ENCODE data around the gene BSPRY.
A peak's percentile ranks its signal among the peaks of the same experiment; 100 is the strongest.

BSPRY gene

DNA sequence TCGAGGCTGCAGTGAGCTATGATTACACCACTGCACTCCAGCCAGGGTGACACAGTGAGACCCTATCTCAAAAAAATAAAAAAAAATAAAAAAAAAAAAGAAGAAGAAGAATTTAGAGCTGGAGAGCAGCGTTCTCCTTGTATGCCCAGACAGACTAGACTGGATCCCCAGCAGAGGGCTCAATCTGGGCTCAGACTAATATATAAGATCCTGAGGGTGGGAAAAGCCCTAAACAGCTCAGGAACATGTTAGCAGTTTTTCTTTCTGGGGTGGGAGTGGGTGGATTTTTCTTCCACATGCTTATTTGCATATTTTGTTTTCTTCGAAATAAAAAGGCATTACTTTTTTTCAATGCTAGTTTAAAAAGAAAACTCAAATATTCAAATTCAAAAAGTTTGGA, 904 bp upstream of the BSPRY start:
- no peak overlapping the region for H3K4me3 ChIP-seq
- intact Hi-C loops (cut with DNase I; ENCODE audit: low total_unique reads): no loop called here
- no peaks in the 10 kb centered on the region for H3K36me3 ChIP-seq
- H3K9me3 ChIP-seq: no peaks in the 10 kb centered on the region
- peaks cover 0 to 27% (median 16%) of the 10 kb centered on the region in 4 donors for H3K4me1 ChIP-seq
- TF ChIP-seq, protein P1, sequence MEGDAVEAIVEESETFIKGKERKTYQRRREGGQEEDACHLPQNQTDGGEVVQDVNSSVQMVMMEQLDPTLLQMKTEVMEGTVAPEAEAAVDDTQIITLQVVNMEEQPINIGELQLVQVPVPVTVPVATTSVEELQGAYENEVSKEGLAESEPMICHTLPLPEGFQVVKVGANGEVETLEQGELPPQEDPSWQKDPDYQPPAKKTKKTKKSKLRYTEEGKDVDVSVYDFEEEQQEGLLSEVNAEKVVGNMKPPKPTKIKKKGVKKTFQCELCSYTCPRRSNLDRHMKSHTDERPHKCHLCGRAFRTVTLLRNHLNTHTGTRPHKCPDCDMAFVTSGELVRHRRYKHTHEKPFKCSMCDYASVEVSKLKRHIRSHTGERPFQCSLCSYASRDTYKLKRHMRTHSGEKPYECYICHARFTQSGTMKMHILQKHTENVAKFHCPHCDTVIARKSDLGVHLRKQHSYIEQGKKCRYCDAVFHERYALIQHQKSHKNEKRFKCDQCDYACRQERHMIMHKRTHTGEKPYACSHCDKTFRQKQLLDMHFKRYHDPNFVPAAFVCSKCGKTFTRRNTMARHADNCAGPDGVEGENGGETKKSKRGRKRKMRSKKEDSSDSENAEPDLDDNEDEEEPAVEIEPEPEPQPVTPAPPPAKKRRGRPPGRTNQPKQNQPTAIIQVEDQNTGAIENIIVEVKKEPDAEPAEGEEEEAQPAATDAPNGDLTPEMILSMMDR (IDR thresholded peaks at IDR 0.05): no peak
- DNase-seq: no peak
- no peaks in the 10 kb centered on the region for H3K27me3 ChIP-seq
- H3K27ac ChIP-seq: no peak overlapping the region

DNA sequence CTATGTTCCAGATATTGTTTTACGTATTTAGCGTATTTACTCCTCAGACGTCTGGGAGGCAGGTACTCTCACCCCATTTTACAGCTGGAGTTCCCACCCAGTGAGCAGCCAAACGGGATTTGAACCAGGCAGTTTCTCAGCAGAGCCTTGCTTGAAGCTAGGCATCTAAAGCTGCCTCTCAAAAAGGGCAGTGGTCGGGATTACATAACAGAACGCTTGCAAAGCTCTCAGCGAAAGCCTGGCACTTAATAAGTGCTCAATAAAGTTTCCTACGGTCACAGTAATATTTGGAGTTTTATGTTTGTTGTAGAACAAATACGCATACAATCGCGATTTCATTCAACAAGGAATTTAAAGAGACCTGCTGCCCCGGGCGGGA, 286 bp upstream of the BSPRY start:
- Histone ChIP-seq H3K36me3 (no peaks in the 10 kb centered on the region), H3K27ac (no peak overlapping the region), H3K9me3 (no peaks in the 10 kb centered on the region), H3K4me3 (peak overlapping the region; percentile 47 to 60), H3K27me3 (no peaks in the 10 kb centered on the region), H3K4me1 (peaks cover 0 to 21% (median 12%) of the 10 kb centered on the region in 4 donors)
- DNase-seq: no peak
- intact Hi-C loops (cut with DNase I; ENCODE audit: low total_unique reads): no loop called here
- TF ChIP-seq, protein P1 (IDR thresholded peaks at IDR 0.05): no peak

DNA sequence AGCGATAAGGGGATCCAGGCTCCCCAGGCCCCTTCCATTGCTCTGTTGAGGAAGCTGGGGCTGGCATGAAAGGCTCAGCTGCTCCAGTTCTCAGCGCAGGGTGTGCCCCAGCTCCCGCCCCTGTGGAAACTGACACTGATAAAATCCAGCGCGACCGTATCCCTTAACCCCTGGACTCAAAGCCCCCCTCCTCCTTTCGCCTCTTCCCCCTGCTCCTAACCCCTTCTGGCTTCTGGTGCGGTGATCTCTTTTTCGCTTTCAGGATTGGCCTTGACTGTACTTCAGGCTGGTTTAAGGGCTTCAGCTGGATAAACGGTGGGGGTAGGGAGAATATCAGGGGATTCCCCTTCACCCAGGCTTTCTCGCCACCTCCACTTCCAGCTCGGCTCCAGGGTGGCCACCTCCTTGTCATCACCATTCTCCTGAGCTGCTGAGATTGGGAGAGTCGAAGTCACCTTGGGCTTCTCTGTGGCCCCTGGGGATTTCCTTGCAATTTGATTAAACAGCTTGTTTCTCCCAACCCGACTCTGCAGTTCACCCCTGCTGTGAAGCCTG, 843 bp downstream of the BSPRY start:
- intact Hi-C loops (cut with DNase I; ENCODE audit: low total_unique reads): loop anchor here (5.0 kb wide), 1 partner anchor 238 kb away; no protein-coding TSS in a partner anchor

DNA sequence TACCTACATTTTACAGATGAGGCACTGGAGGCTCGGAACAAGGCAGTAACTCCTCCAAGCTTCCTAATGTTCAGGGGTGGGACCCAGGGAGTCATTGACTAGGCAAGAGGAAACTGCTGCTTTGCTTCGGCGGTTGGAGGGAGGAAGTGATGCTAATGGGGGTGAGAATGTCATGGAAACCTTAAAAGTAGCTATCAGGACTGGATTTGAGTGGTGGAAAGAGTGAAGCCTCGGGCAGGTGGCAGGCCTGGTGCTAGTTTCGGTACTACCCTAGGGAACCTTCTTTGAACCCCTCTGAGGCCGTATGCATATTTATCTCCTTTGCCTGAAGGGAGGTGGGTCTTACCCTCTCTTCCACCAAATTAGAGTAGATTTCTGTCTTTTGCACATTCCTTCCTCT, 1.6 kb downstream of the BSPRY start:
- Histone ChIP-seq H3K4me1 (peaks cover 0 to 15% (median 11%) of the 10 kb centered on the region in 4 donors), H3K27me3 (no peaks in the 10 kb centered on the region), H3K4me3 (no peak overlapping the region), H3K9me3 (no peaks in the 10 kb centered on the region), H3K27ac (no peak overlapping the region), H3K36me3 (no peaks in the 10 kb centered on the region)
- TF ChIP-seq, protein P1 (IDR thresholded peaks at IDR 0.05): no peak
- intact Hi-C loops (cut with DNase I; ENCODE audit: low total_unique reads): loop anchor here (5.0 kb wide), 1 partner anchor 239 kb away; no protein-coding TSS in a partner anchor
- no peak for DNase-seq

More for the DNA sequence above, 843 bp downstream of the BSPRY start:
- peaks cover 0 to 15% (median 11%) of the 10 kb centered on the region in 4 donors for H3K4me1 ChIP-seq
- no peak for DNase-seq
- no peaks in the 10 kb centered on the region for H3K36me3 ChIP-seq
- peak overlapping the region; percentile 47 to 60 for H3K4me3 ChIP-seq
- TF ChIP-seq, protein P1 (IDR thresholded peaks at IDR 0.05): no peak
- no peak overlapping the region for H3K27ac ChIP-seq
- no peaks in the 10 kb centered on the region for H3K27me3 ChIP-seq
- H3K9me3 ChIP-seq: no peaks in the 10 kb centered on the region

DNA sequence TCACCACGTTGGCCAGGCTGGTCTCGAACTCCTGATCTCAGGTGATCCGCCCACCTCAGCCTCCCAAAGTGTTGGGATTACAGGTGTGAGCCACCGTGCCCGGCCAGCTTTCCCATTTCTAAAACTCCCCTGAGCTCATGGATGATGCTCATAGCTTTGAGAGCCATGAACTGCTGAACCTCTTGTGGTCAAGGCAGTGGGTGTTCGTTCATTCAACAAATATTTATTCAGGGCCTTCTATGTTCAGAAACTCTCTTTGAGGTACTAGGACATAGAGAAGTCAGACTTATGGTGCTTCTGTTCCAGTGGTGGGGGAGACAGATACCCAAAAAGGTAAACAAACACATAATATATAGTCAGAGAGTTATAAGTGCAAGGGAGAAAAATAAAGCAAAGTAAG, 2.7 kb downstream of the BSPRY start:
- H3K27me3 ChIP-seq: peaks cover 0 to 5% of the 10 kb centered on the region in 2 donors
- TF ChIP-seq, protein P1 (IDR thresholded peaks at IDR 0.05): no peak
- no peak for DNase-seq
- H3K27ac ChIP-seq: no peak overlapping the region
- intact Hi-C loops (cut with DNase I; ENCODE audit: low total_unique reads): loop anchor here (5.0 kb wide), 1 partner anchor 240 kb away; no protein-coding TSS in a partner anchor
- no peaks in the 10 kb centered on the region for H3K9me3 ChIP-seq
- H3K4me3 ChIP-seq: no peak overlapping the region
- H3K36me3 ChIP-seq: no peaks in the 10 kb centered on the region
- peaks cover 0 to 15% (median 11%) of the 10 kb centered on the region in 4 donors for H3K4me1 ChIP-seq

All from tibial artery (tissue), 4 donors.